SK-N-SH (cell line): ENCODE measurements around the gene GLIS1. TPM values are rescaled to one million over a fixed set of nuclear protein-coding genes. Genes with fewer than 3 reads are reported as not detected.
A peak's percentile ranks its signal among the peaks of the same experiment; 100 is the strongest.

ENCODE experiments used
- CTCF ChIA-PET: fragments of 300-600, 350-600 bp; formaldehyde crosslinking; extraction: SDS; loops from one replicate; lab custom pipeline; 2021; lab: Yijun Ruan, JAX
- POLR2A ChIA-PET: fragments of 350-600 bp; sonication (Branson Sonifier 250); formaldehyde crosslinking; extraction: SDS; loops from one replicate; lab custom pipeline; 2020; ENCODE audit warnings: antibody characterized with exemption, inconsistent platforms; lab: Yijun Ruan, JAX
- DNase-seq: peaks from one replicate; pipeline ENCODE4 v3.0.0; 2012
- H2AFZ ChIP-seq: fragments of 200-600 bp; sonication (generic); 2 replicates; pipeline ENCODE4 v1.8.1; 2016; ENCODE audit warnings: antibody characterized with exemption, mild to moderate bottlenecking, low read depth
- H3F3A ChIP-seq: fragments of 200-600 bp; sonication (generic); replicated peaks from 2 replicates; pipeline ENCODE3; 2016; ENCODE audit warnings: antibody characterized with exemption, mild to moderate bottlenecking; ENCODE audit not compliant: insufficient read depth
- H3K27ac ChIP-seq, 2 experiments: fragments of 200-500 bp in 1 of 2; fragments of 200-600 bp in 1 of 2; sonication (Bioruptor generic) in 1 of 2; sonication (generic), shearing (Covaris generic) in 1 of 2; 2 replicates each; pipeline versions ENCODE4 v1.5.1 to v1.6.1; 2014 to 2016; ENCODE audit warnings: low read depth in 2 of 2, inconsistent platforms in 1 of 2, low read length in 1 of 2, mild to moderate bottlenecking in 1 of 2, mixed read lengths in 1 of 2
- H3K27me3 ChIP-seq: fragments of 200-600 bp; sonication (generic), shearing (Covaris generic); 2 replicates; pipeline ENCODE4 v1.6.1; 2016; ENCODE audit warnings: mixed run types; ENCODE audit not compliant: insufficient read depth
- H3K36me3 ChIP-seq, 2 experiments: fragments of 200-500 bp in 1 of 2; fragments of 200-600 bp in 1 of 2; sonication (Bioruptor generic) in 1 of 2; sonication (generic) in 1 of 2; replicated peaks in 1 of 2; 2 replicates each; pipeline versions ENCODE3 to v1.5.1; 2014 to 2016; ENCODE audit warnings: low read length in 1 of 2, mild to moderate bottlenecking in 1 of 2; ENCODE audit not compliant: insufficient read depth in 2 of 2, control insufficient read depth in 1 of 2
- H3K4me1 ChIP-seq, 2 experiments: fragments of 200-500 bp in 1 of 2; fragments of 200-600 bp in 1 of 2; sonication (Bioruptor generic) in 1 of 2; sonication (generic), shearing (Covaris generic) in 1 of 2; 2 replicates each; pipeline versions ENCODE4 v1.5.1 to v1.6.1; 2014 to 2016; ENCODE audit warnings: low read depth in 1 of 2, low read length in 1 of 2, mixed run types in 1 of 2; ENCODE audit not compliant: insufficient read depth in 2 of 2, control insufficient read depth in 1 of 2
- H3K4me2 ChIP-seq: fragments of 200-600 bp; sonication (generic), shearing (Covaris generic); 2 replicates; pipeline ENCODE4 v1.6.1; 2017; ENCODE audit warnings: mixed run types
- H3K4me3 ChIP-seq, 2 experiments: fragments of 200-500 bp in 1 of 2; fragments of 200-600 bp in 1 of 2; sonication (Bioruptor generic) in 1 of 2; sonication (generic), shearing (Covaris generic) in 1 of 2; 2 replicates each; pipeline versions ENCODE4 v1.5.1 to v1.8.1; 2014 to 2016; ENCODE audit warnings: low read depth in 2 of 2, inconsistent platforms in 1 of 2, low read length in 1 of 2, mild to moderate bottlenecking in 1 of 2, mixed read lengths in 1 of 2, moderate library complexity in 1 of 2
- H3K79me2 ChIP-seq: fragments of 200-600 bp; sonication (generic); 2 replicates; pipeline ENCODE4 v1.8.1; 2017; ENCODE audit warnings: mild to moderate bottlenecking; ENCODE audit not compliant: insufficient read depth
- H3K9ac ChIP-seq: fragments of 200-600 bp; sonication (generic); 2 replicates; pipeline ENCODE4 v1.6.1; 2017; ENCODE audit warnings: mixed run types
- H3K9me2 ChIP-seq: fragments of 200-600 bp; sonication (generic); 2 replicates; pipeline ENCODE4 v1.6.1; 2017; ENCODE audit warnings: mixed run types
- H3K9me3 ChIP-seq: fragments of 200-600 bp; sonication (generic); 2 replicates; pipeline ENCODE4 v1.6.1; 2017; ENCODE audit warnings: mixed run types, mild to moderate bottlenecking, moderate library complexity
- H4K20me1 ChIP-seq: fragments of 200-600 bp; sonication (generic); 2 replicates; pipeline ENCODE4 v1.6.1; 2017; ENCODE audit warnings: mild to moderate bottlenecking, mixed run types; ENCODE audit not compliant: insufficient read depth
- EZH2phosphoT487 ChIP-seq: fragments of 200-600 bp; sonication (generic); IDR thresholded peaks from 2 replicates; pipeline ENCODE4 v1.6.1; 2017; ENCODE audit warnings: low read depth, mixed run types, mild to moderate bottlenecking, antibody characterized with exemption, moderate library complexity, borderline replicate concordance
- GABPA ChIP-seq: IDR thresholded peaks from 2 replicates; pipeline ENCODE4 v1.4.0; 2012; ENCODE audit warnings: low read depth, mild to moderate bottlenecking
- MEF2A ChIP-seq: IDR thresholded peaks from 2 replicates; pipeline ENCODE4 v1.4.0; 2012; ENCODE audit warnings: low read depth, borderline replicate concordance
- RAD21 ChIP-seq: IDR thresholded peaks from 2 replicates; pipeline ENCODE4 v1.6.1; 2012; ENCODE audit warnings: mild to moderate bottlenecking, low read length
- RCOR1 ChIP-seq: fragments of 150-350 bp; IDR thresholded peaks from 2 replicates; pipeline ENCODE4 v1.6.1; 2017; ENCODE audit warnings: antibody characterized with exemption, low read length
- WGBS: methylation state at CpG from one replicate; pipeline ENCODE4 v1.1.6; 2017; ENCODE audit warnings: low lambda C conversion rate; 5-methylcytosine and 5-hydroxymethylcytosine counted together
- polyA plus RNA-seq, 3 experiments: library from polyadenylated mRNA; depleted of rRNA; stranded (reverse); fragments of >200 nt; gene quantifications; 2 replicates each; pipeline ENCODE4 v1.2.3, GENCODE V29; 2012
- TF ChIP-seq, protein P1 (sequence below): IDR thresholded peaks from 2 replicates; pipeline ENCODE4 v1.4.0; 2012; ENCODE audit warnings: low read depth, borderline replicate concordance
- TF ChIP-seq, protein P2 (sequence below): IDR thresholded peaks from 2 replicates; pipeline ENCODE4; 2012
- TF ChIP-seq, protein P3 (sequence below): fragments of 150-350 bp; IDR thresholded peaks from 2 replicates; pipeline ENCODE4 v1.6.1; 2016; ENCODE audit warnings: mild to moderate bottlenecking, low read depth, low read length
- TF ChIP-seq, protein P4 (sequence below): fragments of 150-350 bp; IDR thresholded peaks from 2 replicates; pipeline ENCODE4 v1.6.1; 2017; ENCODE audit warnings: antibody characterized with exemption, low read length, low read depth, borderline replicate concordance

GLIS1 gene
- polyA plus RNA-seq, 1 of the 3 experiments (the other 2 are of a cell fraction), result 0.13 TPM

DNA sequence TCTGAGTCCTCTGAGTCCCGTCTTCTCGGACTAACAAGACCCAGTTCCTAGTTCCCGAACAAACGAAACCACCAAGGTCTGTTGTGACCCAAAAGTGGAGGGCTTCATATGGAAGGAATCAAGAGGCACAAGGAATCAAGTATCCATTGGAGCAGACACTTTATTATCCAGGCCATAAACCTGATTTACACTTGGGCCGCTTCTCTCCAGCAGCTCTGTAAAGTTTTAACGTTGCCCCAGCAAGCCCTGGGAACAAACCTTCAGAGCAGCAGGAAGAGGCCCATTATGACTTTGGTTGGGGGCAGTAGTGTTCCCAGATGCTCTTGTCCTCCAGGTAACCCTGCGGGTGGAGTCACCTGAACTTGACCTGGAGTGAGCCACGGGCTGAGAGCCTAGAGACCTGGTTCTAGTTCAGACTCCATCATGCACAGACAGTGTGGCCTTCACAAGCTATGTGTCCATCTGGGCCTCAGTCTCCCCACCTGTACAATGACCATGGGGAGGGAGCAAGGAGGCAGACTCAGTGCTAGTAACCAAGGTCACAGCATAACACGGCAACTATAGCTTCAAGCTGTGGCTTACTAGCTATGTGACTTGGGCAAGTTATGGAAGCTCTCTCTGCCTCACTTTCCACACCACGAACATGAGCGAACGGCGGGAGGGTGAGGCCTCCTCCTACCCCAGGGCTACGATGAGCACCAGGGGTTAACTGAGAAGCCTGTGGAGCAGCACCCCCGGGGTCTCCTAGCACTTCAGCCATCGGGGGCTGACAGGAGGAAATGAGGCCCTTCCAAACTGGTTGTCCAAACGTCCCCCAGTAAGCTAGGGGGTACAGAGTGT, 95.7 kb downstream of the GLIS1 start:
- DNase-seq, result no peak
- Histone ChIP-seq H3K4me1 (peaks cover 0 to 42% of the 10 kb centered on the region in 2 experiments; a peak in 2 of 4 replicates), H3K36me3 (no peaks in the 10 kb centered on the region), H3K9ac (no peak overlapping the region), H4K20me1 (no peaks in the 10 kb centered on the region), H3K4me3 (no peak overlapping the region), H3K27me3 (no peaks in the 10 kb centered on the region), H3K9me2 (no peaks in the 10 kb centered on the region), H3K27ac (peak overlapping the region in 1 of 2 experiments; percentile 97; a peak in 2 of 4 replicates), H2AFZ (no peak overlapping the region), H3K79me2 (no peaks in the 10 kb centered on the region), H3F3A (no peaks in the 10 kb centered on the region), H3K9me3 (no peaks in the 10 kb centered on the region), H3K4me2 (no peak overlapping the region)
- CTCF ChIA-PET, result interaction anchor here (1.0 to 4.5 kb wide), 6 partner anchors 9 to 159 kb away, joined by 3 to 26 read pairs (median 3); no protein-coding TSS in a partner anchor
- WGBS, result 72% methylated on average over 15 of the region's 17 CpGs
- POLR2A ChIA-PET, result no interaction called here
- TF ChIP-seq, protein P1, sequence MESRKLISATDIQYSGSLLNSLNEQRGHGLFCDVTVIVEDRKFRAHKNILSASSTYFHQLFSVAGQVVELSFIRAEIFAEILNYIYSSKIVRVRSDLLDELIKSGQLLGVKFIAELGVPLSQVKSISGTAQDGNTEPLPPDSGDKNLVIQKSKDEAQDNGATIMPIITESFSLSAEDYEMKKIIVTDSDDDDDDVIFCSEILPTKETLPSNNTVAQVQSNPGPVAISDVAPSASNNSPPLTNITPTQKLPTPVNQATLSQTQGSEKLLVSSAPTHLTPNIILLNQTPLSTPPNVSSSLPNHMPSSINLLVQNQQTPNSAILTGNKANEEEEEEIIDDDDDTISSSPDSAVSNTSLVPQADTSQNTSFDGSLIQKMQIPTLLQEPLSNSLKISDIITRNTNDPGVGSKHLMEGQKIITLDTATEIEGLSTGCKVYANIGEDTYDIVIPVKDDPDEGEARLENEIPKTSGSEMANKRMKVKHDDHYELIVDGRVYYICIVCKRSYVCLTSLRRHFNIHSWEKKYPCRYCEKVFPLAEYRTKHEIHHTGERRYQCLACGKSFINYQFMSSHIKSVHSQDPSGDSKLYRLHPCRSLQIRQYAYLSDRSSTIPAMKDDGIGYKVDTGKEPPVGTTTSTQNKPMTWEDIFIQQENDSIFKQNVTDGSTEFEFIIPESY, result no peak
- TF ChIP-seq MEF2A, result no peak
- TF ChIP-seq, protein P2, sequence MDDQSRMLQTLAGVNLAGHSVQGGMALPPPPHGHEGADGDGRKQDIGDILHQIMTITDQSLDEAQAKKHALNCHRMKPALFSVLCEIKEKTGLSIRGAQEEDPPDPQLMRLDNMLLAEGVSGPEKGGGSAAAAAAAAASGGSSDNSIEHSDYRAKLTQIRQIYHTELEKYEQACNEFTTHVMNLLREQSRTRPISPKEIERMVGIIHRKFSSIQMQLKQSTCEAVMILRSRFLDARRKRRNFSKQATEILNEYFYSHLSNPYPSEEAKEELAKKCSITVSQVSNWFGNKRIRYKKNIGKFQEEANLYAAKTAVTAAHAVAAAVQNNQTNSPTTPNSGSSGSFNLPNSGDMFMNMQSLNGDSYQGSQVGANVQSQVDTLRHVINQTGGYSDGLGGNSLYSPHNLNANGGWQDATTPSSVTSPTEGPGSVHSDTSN, result no peak
- TF ChIP-seq, protein P3, sequence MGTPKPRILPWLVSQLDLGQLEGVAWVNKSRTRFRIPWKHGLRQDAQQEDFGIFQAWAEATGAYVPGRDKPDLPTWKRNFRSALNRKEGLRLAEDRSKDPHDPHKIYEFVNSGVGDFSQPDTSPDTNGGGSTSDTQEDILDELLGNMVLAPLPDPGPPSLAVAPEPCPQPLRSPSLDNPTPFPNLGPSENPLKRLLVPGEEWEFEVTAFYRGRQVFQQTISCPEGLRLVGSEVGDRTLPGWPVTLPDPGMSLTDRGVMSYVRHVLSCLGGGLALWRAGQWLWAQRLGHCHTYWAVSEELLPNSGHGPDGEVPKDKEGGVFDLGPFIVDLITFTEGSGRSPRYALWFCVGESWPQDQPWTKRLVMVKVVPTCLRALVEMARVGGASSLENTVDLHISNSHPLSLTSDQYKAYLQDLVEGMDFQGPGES, result no peak
- no peak for TF ChIP-seq EZH2phosphoT487
- TF ChIP-seq, protein P4, sequence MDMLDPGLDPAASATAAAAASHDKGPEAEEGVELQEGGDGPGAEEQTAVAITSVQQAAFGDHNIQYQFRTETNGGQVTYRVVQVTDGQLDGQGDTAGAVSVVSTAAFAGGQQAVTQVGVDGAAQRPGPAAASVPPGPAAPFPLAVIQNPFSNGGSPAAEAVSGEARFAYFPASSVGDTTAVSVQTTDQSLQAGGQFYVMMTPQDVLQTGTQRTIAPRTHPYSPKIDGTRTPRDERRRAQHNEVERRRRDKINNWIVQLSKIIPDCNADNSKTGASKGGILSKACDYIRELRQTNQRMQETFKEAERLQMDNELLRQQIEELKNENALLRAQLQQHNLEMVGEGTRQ, result no peak
- no peak for TF ChIP-seq GABPA
- TF ChIP-seq RCOR1, result no peak
- no peak for TF ChIP-seq RAD21
